ENCODE measurements around the gene COA1.
A peak's percentile ranks its signal among the peaks of the same experiment; 100 is the strongest.
"Not testable (repeated sequence)": the region's sequence is repeated elsewhere in the genome, so short reads cannot be mapped to it uniquely, and the experiment has no call there.

Gene COA1

GRCh38 chr7:43612599-43613589 lies 116.4 kb downstream of the COA1 start:
- DNase-seq (ENCODE audit: extremely low spot score) = peak; percentile 59
- ChIA-PET POLR2A (interaction anchor here (1.2 kb wide), 1 partner anchor 30 kb away, joined by 4 read pairs; the partner anchor contains the start of gene STK17A), CTCF (interaction anchor here (1.2 to 7.3 kb wide), 3 partner anchors 10 to 88 kb away, joined by 3 to 39 read pairs (median 5); partner anchors contain the start of gene STK17A)
- TF ChIP-seq CTCF (IDR thresholded peaks at IDR 0.05; ENCODE audit: control extremely low read depth, extremely low read depth, low read depth, missing control alignments) = no peak

- no peak for TF ChIP-seq CTCF (IDR thresholded peaks at IDR 0.05; ENCODE audit: control extremely low read depth, extremely low read depth, low read depth, missing control alignments)
- no peak for DNase-seq (ENCODE audit: extremely low spot score)
- CTCF ChIA-PET = interaction anchor here (1.9 to 7.3 kb wide), 2 partner anchors 30 to 88 kb away, joined by 4 to 39 read pairs; partner anchors contain the start of gene STK17A
- POLR2A ChIA-PET = interaction anchor here (1.2 kb wide), 1 partner anchor 30 kb away, joined by 4 read pairs; the partner anchor contains the start of gene STK17A
These were observed 117.2 kb downstream of the COA1 start for GRCh38 chr7:43612128-43612527.

DNA sequence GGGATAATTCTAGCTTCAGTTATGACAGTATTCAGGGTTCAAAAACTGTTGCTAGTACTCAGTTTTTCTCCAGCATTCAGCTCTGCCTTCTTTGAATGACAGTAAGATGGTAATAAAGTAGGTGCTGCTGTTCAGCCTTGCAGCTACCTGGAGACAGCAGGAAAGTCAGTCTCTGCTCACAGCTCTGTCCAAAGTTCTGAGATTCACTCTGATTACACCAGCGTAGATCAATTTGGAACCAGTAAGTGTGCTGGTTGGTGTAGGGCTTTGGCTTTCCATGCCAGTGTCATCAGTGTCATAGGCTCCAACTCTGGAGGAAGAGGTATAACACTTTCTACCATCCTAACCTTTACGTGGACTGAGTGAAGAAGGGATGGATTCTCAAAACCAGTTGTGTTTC lies 120.2 kb downstream of the COA1 start:
- ChIA-PET POLR2A (no interaction called here), CTCF (interaction anchor here (0.7 to 1.5 kb wide), 5 partner anchors 9 to 31 kb away, joined by 3 to 10 read pairs (median 3); partner anchors contain the start of gene STK17A)
- no peak for TF ChIP-seq CTCF (IDR thresholded peaks at IDR 0.05; ENCODE audit: control extremely low read depth, extremely low read depth, low read depth, missing control alignments)
- no peak for DNase-seq (ENCODE audit: extremely low spot score)

- no peak for TF ChIP-seq CTCF (IDR thresholded peaks at IDR 0.05; ENCODE audit: control extremely low read depth, extremely low read depth, low read depth, missing control alignments)
- no peak for DNase-seq (ENCODE audit: extremely low spot score)
- CTCF ChIA-PET = interaction anchor here (1.0 to 6.0 kb wide), 6 partner anchors 11 to 117 kb away, joined by 3 to 39 read pairs (median 3); partner anchors contain the start of gene STK17A
- POLR2A ChIA-PET = no interaction called here
These were observed 125.1 kb downstream of the COA1 start for GRCh38 chr7:43604251-43604650.

- CTCF ChIA-PET = interaction anchor here (0.8 to 6.0 kb wide), 4 partner anchors 11 to 98 kb away, joined by 3 to 39 read pairs (median 5); partner anchors contain the start of gene STK17A
- TF ChIP-seq CTCF (IDR thresholded peaks at IDR 0.05; ENCODE audit: control extremely low read depth, extremely low read depth, low read depth, missing control alignments) = no peak
- POLR2A ChIA-PET = no interaction called here
- no peak for DNase-seq (ENCODE audit: extremely low spot score)
These were observed 127.1 kb downstream of the COA1 start for GRCh38 chr7:43602256-43602655.

DNA sequence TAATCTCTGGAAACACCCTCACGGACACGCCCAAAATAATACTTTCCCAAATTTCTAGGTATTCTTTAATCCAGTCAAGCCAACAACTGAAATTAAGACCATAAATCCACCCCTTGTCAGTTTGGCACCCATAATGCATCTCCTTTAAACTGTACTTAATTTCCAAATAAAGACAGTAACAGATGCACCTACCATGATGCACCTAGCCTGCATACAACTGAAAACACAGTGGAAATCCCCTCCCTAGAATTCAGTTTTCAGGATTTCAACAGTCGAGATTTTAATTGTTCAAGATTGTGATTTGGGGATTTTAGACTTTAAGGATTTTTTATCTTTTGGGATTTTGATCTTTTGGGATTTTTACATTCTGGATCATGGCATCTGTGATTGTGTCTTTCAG lies 129.3 kb downstream of the COA1 start:
- no peak for DNase-seq (ENCODE audit: extremely low spot score)
- no peak for TF ChIP-seq CTCF (IDR thresholded peaks at IDR 0.05; ENCODE audit: control extremely low read depth, extremely low read depth, low read depth, missing control alignments)
- ChIA-PET CTCF (interaction anchor here (2.2 to 7.2 kb wide), 2 partner anchors 17 to 100 kb away, joined by 5 to 30 read pairs; partner anchors contain the start of gene STK17A), POLR2A (interaction anchor here (0.9 kb wide), 1 partner anchor 17 kb away, joined by 3 read pairs; the partner anchor contains the start of gene STK17A)

DNA sequence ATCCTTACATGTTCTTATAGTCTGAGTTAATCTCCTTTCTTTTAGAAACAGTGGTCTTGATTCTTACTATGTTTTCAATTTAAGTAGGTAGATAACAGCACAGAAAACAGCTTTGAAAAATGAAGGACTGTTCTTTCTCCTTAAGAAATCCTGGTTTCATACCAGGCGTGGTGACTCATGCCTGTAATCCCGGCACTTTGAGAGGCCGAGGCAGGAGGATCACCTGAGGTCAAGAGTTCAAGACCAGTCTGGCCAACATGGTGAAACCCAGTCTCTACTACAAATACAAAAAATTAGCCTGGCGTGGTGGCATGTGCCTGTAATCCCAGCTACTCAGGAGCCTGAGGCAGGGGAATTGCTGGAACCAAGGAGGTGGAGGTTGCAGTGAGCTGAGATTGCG lies 132.9 kb downstream of the COA1 start:
- POLR2A ChIA-PET; DNase-seq (ENCODE audit: extremely low spot score): not testable (repeated sequence)
- CTCF ChIA-PET = interaction anchor here (7.2 kb wide), 1 partner anchor 14 kb away, joined by 30 read pairs; the partner anchor contains the start of gene STK17A

Measured in GM10248 (cell line).